ENCODE measurements around the gene NPW.
"Not testable (repeated sequence)": the region's sequence is repeated elsewhere in the genome, so short reads cannot be mapped to it uniquely, and the experiment has no call there.

Gene NPW

DNA sequence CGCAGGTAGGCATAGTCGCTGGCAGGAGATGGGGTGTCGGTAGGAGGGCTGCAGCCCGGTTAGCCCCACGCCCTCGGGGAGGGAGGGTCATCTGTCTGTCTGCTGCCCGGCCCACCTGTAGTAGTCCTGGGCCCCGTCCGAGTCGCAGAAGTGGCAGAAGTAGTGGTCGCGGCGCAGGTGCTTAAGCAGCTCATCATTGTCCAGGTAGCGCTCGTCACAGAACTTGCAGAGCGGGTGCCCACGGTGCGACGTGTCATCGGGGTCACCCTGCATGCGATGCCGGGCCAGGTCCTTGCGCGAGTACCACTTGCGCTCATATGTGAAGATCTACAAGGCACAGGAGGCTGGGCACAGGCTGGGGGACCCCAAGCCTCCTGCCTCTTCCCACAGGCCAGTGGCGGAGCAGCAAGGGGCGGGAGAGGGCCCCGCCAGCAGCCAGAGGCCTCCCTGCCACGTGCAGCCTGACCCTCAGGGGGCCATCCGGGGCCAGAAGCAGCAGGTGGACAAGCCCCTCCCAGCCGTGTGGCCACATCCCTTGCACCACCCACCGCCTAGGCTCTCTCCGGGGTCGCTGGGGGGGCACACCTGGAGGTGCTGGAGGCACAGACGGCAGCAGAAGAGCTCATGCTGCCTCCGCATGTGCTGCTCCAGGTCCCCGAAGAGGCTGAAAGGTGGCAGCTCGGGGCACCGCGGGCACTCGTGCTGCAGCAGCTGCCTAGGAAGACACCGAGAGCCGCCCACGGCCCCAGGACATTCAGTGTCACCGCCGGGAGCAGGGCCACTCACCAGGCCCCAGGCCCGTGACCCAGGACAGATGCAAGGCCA lies 17.0 kb upstream of the NPW start:
- DNase-seq = no peak

DNA sequence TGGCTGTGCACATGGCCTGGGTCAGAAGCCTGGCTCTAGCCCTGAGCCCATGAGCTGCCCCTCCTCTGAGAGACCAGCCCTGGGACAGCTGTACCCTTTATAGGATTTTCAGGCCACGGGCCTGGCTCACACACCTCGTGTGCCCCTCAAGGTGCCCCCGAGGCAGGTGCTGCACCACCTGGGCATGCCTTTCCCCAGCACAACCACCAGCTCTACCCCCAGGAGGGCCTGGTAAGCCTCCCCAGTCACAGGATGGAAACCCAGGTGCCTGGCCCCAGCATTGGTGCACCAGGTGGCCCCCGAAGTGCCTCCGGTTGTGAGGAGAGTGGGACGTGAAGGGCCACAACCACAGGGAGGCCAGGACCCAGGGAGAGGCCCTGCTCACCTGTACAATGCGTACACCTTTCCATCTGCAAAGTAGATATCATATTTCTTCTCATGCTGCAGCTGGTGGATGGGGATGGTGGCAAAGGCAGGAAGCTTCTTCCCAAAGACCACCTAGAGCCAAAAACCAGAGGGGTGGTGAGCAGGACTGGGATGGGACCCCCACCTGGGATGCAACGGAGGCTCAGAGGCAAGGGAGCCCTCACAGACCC lies 16.3 kb upstream of the NPW start:
- no peak for DNase-seq

DNA sequence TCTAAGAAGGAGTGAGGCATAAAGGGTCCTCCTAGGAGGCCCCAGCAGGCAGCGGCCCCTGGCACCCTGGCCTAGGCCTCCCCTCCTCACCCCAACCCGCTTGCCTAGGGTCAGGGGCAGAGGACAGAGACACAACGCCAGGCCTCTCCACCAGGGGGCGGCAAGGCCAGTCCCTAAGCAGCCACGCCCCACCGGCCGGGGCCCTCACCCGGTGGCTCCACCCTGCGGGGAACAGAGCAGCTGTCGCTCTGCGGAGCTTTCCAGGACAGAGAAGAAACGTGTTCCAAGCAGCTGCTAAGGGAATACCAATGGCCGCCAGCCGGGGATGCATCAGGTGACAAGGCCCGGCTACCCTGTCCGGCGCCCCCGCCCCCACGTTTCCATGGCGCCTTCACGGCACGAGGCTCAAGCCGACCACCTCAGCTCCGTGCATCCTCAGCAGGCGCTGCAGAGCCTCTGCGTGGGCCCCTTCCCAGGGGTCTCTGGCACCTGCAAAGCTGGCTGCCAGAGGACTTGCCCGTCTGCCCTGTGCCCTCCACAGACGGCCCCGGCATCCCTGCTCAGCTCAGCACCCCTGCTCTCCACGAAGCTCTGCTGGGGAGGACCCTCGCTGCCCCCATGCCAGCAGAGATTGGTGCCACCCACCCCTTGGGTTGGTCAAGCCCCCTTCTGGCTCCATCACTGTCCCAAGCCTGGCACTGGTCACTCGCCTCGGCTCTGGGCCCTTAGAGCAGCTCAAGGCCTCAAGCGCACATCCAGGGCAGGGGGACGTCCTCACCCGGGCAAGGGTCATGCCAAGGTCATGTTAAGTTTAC lies 15.6 kb upstream of the NPW start:
- peak; percentile 87 for DNase-seq

DNA sequence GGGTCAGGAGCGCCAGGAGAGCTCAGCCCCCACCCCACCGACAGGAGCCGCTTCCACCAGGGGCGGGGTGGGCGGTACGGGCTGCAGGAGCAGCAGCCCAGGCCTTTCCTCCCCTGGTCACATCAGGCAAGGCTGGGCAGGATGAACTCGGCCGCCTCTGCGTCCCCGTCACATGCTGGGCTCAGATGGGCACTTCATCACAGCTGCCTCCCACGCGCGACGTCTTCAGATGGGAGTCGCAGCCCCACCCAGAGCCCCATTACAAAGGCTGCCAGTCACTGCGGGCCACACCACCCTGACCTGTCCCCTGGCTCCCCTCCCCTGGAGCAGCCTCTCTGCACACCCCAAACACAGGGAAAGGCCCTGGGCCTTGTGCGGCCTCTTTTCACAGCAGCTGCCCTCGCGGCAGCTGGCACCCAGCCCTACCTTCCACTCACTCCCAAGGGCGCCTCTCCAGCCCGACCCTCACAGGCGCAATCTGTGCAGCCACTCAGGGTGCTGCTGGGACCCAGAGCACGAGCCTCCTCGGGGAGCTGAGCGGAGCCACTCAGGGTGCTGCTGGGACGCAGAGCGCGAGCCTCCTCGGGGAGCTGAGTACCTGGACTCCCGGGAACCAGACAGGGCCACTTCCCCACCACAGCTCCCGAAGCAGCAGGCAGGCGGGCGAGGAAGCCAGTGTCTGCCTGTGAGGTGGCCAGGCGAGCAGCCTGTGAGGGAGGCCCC lies 14.6 kb upstream of the NPW start:
- DNase-seq = peak; percentile 68

DNA sequence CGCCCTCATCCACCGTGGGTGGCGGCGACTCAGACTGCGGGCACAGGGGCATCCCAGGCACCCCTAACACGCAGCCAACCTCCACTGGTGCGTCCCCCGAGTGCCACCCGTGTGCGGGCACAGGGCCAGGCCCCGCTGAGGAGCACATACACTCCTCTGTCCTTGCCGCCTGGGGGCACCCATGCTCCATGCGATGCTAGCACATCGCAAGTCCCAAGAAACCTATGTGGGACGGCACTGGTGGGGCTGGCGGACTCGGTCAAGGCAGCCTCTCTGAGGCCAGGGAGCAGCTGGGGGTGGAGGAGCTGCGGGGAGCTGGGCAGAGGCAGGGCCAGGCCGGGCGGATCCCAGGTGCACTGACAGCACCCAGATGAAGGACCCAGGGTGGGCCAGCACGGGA lies 13.9 kb upstream of the NPW start:
- DNase-seq = peak; percentile 15

DNA sequence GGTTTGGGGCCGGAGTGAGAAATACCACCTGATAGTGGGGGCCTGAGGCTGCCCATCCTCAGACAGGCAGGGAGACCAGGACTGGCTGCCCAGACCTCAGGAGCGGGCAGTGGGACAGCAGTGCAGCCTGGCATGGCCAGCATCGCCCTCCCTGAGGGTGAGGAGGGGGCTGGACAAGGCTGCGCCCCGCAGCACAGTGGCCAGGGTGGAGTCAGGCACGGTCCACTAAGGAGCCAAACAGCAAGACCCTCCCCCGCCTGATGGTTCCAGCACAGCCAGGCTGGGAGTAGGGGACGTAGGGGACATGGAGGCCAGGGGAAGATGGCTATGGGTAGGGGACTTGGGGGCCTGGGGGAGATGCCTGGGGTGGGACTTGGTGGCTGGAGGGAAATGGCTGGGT lies 13.3 kb upstream of the NPW start:
- no peak for DNase-seq

DNA sequence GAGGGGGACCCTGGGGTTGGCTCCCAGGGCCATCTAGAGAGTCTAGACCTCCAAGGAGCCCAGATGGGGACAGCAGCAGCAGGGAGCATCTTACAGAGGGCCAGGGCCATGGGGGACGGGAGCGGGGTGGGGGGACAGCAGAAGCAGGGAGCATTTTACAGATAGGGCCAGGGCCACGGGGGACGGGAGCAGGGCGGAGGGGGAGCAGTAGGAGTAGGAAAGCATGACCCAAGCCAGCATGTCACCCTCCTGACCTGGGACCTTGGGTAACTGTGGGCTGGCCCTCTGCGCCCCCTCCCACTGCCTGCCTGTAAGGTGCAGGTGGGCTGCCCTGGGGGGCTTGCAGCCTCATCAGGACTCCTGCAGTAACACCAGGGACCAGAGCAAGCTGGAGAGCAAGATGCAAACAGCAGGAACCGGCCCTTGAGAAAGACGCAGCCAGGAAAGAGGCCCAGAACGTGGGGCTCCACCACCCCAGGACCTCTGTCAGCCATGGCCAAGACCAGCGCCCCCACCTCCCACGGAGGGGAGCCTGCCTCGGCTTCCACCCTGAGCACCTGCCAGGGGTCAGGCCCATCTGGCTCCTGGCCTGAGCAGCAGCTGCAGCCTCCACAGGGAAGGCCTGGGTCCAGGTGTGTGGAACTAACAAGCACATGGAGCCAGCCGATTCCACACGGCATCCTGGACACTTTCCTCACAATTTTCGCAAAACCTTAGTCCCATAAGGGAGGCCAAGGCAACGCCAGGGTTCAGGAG lies 12.3 kb upstream of the NPW start:
- DNase-seq = no peak

DNA sequence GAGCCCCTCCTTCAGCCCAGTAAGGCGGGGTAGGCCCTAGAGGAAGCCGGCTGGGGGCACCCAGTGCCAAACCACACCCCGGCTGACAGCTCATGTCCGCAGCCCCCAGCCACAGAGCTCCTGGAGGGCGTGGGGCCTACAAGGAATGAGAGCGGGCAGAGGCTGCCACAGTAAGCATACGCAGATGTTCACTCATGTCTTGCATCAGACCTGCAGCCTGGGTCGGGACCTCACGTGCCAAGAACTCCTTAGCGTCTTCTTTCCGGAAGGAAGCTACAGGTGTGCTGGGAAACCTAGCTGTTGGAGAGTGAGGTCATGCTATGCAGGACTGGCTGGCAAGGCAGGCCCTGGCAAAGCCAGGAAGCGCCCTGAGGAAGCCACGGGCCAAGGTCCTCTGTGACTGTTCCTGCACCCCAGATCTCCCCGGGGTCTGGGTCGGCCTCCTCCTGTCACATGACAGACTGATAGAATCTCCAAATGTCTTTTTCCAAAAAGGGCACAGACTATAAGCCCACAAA lies 11.5 kb upstream of the NPW start:
- no peak for DNase-seq

DNA sequence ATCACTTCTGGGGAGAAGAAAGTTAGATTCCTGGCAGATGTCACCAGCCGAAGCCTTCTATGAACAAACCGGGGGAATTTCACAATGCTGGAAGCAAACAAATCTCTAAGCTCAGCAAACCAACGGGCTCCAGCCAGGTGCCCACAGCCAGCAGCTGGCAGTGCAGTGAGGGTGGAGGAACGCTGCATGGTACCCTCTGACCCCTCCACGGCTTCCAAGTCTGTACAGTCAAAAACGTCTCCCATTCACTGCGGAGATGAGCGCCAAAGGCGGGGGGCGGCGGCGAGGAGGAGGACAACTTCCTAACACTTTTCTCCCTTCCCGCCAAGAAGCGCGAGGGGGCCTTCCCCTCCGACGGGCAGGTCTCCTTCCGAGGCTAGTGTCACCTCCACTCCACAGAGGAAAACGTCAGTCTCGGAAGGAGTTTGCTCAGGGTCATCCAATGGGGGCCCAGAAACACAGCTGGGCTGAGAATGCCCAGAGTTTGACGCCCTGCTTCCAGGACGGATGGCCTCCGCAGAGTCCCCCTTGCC lies 10.9 kb upstream of the NPW start:
- no peak for DNase-seq

DNA sequence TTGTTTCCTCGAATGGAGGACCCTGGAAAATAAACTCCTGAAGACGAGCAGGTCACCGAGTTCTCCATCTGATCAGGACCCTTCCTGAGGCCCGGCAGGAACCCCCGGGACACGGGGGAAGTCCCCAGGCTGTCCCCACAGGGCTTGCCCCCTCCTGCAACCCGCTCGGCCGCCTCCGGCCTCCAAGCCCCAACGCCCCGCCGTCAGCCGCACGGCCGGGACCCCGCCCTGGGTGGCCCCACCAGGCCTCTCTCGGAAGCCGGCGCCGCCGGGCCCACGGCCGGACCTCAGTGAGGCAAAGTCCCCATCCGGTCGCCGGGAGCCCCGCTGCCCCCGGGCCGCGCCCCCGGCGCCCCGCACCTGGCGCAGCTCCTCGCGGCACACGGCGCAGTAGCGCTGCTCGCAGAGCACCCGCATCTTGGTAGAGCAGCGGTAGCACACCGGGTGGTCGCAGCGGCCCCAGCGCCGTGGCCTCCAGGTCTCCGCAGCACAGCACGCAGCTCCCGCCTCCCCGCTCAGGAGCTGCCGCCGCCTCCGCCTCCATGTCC lies 10.3 kb upstream of the NPW start:
- no peak for DNase-seq

DNA sequence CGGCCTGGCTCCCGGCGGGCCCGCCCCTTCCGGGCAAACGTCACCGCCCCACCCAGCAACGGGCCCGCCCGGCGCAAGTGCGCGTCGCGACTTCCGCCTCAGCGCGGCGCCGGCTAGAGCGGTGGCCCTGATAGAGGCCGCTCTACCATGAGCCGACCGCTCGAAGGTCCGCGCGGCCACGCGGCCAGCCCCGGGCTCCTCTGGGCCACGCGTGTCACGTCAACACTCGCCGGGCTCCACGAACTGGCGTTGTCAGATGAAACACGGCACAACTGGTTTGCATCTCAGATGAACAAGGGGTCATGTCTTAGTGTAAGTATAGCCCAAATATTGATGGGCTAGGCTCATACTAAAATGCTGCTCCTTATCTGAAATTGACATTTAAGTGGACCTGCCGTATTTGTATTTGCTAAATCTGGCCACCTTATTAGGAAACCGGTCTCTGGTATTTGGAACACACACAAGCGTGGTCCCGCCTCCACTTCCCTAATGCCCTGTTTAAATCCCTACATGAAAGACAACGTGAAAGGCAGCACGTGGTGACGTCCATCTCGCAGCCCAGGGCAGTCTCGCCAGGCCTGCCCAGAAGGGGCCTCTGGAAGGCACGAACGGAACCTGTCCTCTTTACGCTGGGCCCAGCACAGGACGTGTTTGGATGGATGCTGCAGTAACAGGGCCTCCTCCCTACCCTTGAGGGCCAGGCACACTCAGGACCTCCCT lies 9.6 kb upstream of the NPW start, which contains the start of gene ZNF598:
Gene ZNF598 (minus strand): TSS at position 31 of the 720 bp plus-strand sequence.
- peak; percentile 81 for DNase-seq

DNA sequence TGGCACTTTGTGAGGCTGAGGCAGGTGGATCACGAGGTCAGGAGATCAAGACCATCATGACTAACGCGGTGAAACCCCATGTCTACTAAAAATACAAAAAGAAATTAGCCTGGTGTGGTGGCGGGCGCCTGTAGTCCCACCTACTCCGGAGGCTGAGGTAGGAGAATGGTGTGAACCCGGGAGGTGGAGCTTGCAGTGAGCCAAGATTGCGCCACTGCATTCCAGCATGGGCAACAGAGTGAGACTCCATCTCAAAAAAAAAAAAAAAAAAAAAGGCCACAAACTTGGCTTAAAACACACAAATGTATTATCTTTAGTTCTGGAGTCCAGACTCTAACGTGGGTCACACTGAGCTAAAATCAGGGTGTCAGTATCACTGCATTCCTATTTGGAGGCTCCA lies 7.9 kb upstream of the NPW start:
- not testable (repeated sequence) for DNase-seq

DNA sequence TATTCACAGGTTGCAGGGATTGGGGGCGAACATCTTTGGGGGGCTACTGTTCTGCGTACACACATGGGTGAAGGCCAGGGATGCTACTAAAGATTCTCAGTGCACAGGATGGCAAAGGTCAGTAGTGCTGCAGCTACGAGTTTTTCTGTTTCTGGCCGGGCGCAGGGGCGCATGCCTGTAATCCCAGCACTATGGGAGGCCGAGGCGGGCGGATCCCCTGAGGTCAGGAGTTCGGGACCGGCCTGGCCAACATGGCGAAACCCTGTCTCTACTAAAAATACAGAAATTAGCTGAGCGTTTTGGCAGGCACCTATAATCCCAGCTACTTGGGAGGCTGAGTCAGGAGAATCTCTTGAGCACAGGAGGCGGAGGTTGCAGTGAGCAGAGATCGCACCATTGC lies 6.1 kb upstream of the NPW start:
- no peak for DNase-seq

DNA sequence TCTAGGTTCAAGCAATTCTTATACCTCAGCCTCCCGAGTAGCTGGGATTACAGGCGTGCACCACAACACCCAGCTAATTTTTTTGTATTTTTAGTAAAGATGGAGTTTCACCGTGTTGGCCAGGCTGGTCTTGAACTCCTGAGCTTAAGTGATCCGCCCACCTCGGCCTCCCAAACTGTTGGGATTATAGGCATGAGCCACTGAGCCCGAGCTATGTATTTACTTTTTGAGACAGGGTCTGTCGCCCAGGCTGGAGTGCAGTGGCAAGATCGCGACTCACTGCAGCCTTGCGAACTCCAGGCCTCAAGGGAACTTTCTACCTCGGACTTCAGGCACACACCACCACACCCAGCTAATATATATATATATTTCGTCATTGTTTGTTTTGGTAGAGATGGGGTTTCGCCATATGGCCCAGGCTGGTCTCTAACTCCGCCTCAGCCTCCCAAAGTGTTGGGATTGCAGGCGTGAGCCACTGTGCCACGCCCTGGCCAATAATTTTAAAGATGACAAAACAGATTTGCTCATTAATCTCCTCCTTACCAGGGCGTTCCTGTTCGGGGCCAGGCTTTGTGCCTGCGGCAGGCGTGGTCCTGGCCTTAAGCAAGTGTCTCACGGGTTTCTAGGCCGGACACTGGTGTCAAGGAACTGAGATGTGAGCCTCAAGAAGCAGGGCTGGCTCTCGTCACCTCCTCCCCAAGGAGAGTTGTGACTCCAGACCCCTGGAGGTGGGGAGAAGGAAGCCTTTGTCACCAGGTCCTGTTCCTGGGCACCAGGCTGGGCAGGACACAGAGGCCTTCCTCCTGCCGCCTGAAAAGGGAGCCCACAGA lies 4.3 kb upstream of the NPW start:
- DNase-seq = no peak

DNA sequence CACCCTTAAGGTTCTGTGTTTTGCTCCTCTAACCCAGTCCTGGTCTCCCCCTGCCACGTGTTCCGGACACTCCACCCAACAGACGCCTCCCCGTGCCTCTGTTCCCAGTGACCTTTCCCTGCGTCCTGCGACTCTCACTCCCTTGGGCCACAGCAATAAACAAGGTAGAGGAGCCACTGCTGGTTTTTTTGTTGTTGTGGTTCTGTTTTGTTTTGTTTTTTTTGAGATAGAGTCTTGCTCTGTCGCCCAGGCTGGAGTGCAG lies 3.7 kb upstream of the NPW start:
- no peak for DNase-seq

DNA sequence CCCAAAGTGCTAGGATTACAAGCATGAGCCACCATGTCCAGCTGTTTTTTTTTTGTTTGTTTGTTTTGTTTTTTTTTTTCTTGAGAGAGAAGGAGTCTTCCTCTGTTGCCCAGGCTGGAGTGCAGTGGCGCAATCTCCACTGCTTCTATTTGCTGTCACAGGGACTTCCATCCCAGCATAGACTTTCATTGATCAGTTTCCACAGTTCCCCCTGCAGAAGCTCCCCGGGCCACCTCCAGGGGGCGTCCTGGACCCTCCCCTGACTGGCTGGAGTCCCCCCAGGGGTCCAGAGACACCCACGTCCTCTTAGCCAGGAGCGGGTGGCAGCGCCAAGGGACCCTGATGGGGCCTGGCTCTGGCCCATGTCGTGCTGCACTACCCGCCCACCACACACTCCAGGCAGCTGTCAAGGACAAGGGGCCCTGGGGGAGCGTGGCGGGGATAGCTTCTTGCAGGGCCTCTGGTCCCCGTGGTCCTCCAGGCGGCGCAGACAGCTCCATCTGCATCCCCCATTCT lies 3.1 kb upstream of the NPW start:
- DNase-seq = peak; percentile 13

DNA sequence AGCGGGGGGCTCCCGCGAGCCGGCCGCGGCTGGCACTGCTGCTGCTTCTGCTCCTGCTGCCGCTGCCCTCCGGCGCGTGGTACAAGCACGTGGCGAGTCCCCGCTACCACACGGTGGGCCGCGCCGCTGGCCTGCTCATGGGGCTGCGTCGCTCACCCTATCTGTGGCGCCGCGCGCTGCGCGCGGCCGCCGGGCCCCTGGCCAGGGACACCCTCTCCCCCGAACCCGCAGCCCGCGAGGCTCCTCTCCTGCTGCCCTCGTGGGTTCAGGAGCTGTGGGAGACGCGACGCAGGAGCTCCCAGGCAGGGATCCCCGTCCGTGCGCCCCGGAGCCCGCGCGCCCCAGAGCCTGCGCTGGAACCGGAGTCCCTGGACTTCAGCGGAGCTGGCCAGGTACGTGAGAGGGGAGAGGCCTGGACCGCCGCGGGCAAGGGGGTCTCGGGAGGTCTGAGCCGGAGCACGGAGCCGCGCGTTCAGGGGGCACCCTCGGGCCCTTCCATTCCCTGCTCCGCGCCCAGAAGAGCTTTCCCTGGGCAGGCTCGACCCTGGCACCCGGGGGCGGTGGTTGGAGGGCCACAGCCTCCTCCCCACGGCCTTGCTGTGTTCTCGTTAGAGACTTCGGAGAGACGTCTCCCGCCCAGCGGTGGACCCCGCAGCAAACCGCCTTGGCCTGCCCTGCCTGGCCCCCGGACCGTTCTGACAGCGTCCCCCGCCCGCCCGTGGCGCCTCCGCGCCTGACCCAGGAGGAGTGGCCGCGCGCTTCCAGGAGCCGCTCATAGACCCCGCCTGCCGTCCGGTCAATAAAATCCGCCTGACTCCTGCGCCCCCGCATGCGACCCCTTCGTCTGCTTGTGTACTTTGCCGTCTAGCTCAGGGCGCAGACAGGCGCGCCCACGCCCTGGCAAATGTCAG lies 591 bp downstream of the NPW start:
- DNase-seq = no peak

DNA sequence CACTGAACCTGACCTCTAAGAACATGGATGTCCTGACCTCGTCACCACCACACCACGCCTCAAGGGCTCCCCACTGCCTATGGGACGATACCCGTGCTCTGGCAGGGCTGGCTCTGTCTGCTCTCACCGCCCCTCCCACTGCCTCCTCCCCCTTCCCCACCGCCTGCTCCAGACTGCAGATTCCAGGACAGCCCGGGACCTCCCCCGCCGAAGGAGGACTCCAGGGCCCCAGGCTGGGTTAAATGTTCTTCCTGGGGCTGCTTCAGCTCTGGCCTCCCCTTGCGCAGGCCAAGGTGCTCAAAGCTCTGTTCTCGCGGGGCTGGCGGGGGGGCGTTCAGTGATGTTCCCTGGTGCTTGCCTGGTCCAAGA lies 3.1 kb downstream of the NPW start:
- no peak for DNase-seq
